H4 (cell line): ENCODE data around the gene PITX1. TPM values are rescaled to one million over a fixed set of nuclear protein-coding genes. Genes with fewer than 3 reads are reported as not detected.
"Not testable (repeated sequence)": the region's sequence is repeated elsewhere in the genome, so short reads cannot be mapped to it uniquely, and the experiment has no call there.

Experiments
- DNase-seq: peaks from one replicate; pipeline ENCODE4 v3.0.0-alpha.2; 2015; ENCODE audit warnings: low spot score
- total RNA-seq: library from RNA; depleted of rRNA; stranded (reverse); fragments of >200 nt; shearing (Covaris generic); gene quantifications from 2 replicates; pipeline ENCODE4 v1.2.3, GENCODE V29; 2014; rRNA removed

PITX1 gene
- 27.0 and 32.6 TPM in 2 replicates for total RNA-seq

DNA sequence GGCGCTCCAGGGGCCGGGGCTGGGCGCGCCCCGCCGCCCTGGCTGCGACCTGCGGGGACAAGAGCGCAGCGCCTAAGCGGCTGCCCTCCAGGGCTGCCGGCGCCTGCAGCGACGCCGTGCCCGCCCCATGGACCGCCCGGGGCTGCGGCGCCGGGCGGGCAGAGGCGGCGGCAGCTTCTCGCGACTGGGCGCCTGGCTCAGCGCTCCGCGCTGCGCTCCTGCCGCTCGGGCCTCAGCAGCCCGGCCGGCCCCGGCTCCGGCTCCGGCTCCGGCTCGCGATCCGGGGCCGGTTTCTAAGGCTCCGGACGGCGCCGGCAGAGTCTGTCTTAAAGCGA is at the start of gene PITX1:
PITX1 (minus strand) TSS at position 328 of the 335 bp plus-strand sequence. CDS start 347 bp downstream, outside the sequence.
- no peak for DNase-seq

DNA sequence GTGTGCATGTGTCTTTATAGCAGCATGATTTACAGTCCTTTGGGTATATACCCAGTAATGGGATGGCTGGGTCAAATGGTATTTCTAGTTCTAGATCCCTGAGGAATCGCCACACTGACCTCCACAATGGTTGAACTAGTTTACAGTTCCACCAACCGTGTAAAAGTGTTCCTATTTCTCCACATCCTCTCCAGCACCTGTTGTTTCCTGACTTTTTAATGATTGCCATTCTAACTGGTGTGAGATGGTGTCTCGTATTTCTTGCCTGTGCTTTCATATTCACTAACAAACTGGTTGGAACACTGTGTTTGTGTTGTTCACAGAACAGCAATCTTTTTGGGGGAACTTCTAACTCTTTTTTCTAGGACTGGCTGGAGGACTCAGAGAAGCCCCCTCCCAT is 49.3 kb upstream of the PITX1 start:
- not testable (repeated sequence) for DNase-seq

DNA sequence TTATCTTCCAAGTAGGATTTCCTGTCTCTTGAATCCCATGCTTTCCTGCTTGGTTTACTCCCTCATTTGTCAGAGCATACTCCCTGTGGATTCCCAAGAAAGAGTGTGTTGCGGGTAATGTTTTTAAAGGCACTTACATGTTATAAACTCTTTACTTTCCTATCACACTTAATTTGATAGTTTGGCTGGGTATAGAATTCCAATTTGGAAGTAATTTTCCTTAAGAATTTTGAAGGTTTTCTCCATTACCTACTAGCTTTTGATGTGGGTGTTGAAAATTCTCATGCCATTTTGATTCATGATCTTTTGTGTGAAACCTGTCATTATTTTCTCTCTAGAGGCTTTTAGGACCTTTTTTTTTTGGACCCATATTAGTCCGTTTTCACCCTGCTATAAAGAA is 47.2 kb upstream of the PITX1 start:
- DNase-seq, result no peak

DNA sequence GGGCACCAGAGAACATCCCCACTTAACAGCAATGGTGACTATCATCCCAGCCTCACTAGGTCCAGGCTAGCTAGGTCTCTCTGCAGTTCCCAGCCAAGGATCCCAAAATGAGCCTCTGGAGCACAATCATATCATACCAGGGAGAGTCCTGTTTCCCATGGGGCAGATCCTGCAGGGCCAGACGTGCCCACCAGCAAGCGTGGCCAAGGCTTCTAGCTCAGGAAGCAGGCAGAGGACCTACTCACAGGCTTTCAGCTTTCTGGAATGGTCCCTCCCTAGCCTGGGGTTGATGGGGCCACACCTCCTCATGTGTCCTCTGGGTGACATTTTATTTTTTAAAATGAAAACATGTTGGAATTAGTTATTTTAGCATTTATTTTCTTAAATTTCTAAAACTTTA is 45.7 kb upstream of the PITX1 start:
- no peak for DNase-seq

DNA sequence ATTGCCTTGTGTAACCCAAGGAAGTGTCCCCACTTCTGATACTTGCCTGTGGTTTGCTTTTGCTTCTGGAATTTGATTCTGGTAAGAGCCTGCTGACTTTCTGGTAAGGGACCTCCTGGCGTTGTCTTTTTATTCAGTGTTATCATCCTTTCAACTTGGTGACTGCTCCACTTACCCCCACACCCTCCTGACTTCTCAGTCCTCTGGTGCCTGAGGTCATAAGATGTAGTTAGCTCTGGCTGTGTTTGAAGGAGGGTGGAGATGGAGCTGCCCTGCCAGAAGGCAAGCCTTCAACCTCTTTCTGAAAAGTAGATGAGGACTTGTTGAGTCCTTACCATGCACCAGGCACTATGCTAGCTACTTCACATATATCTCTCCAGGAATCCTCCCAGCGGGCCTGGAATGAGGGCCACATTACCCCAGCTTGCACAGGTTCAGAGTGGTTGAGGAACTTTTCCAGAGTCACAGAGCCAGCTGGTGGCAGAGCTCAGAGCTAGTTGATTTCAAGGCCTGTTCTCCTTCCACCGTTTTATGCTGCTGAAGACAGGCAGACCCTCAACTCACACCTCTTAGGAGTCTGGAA is 45.2 kb upstream of the PITX1 start:
- DNase-seq, result no peak

DNA sequence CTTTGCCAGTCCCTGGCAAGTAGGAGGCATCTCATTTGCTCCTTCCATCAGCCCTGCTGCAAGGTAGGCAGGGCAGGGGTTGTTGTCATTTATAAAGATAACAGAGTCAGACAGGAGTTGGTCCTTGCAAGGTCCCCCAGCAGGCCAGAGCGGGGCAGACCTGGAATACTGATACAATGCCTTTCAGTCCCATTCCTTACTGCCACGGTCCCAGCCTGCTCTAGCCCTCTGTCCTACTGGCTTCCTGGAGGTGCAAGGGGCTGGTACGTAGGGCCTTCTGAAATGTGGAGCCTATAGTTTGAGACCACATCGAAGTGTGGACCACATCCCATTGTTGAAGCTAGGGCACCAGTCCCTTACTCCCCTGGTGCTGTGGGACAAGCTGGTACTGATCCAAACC is 42.8 kb upstream of the PITX1 start:
- DNase-seq, result no peak

DNA sequence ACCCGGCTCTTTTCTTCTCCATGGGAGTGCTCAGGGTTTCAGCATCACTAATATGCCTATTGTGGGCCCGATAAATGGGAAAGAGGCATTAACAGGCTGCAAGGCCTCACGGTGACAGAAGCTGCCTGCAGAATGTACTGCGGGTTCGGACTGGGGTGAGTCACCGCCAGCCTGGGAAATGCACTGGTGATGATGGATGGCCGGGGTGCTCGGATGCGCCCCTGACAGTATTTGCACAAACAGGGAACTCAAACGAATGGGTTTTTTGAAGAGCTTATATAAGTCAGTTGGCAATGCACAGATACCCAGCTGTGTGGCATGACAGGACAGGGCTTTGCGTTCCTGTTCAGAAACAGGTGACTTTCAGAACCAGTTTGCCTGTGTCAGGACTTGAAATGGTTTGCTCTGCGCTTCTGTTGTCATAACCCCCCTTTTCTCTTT is 42.0 kb upstream of the PITX1 start:
- no peak for DNase-seq

DNA sequence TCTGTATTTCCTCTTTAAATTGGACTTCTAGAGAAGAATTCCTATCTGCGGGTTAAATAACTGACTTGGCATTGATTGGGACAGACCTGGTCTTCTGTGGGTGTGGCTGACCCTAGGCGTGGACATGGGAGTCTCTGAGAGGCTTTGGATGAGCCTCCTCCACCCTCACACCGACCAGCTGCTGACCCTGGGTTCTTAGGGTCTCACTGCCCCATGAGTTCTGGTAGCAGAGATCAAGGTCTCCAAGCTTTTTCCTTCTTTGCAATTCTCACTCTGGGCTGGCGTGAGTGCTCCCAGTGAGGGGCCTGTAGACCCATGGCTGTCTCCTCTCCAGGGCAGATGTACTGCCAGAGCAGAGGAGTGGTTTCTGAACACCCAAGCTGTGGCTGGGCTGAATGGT is 41.6 kb upstream of the PITX1 start:
- DNase-seq, result no peak

DNA sequence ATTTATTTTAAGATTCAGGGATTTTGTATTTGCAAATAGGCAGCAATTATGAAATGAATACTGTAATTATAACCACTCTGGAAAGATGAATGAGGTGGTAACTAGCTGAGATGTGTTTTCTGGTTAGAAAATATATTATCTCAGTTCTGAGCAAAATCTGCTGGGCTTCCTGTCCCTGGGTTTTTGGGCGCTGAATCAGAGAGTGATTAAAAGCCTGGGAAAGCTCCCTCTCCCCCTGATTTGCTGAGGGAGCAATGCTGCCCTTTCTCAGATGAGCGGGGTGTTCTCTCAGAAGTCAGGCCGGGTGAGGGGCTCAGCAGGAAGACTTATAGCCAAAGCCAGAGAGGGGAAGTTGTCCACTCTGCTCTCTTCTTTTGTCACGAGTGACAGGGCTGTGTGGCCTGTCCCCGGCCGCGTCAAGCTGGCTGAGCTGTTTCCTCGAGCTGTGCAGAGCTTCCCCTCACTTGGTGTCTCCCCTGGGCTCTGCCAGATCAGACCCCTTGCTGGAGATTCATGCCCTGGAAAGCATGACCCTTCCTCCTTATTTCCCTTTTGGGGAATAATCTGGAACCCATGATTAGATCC is 39.8 kb upstream of the PITX1 start:
- no peak for DNase-seq

DNA sequence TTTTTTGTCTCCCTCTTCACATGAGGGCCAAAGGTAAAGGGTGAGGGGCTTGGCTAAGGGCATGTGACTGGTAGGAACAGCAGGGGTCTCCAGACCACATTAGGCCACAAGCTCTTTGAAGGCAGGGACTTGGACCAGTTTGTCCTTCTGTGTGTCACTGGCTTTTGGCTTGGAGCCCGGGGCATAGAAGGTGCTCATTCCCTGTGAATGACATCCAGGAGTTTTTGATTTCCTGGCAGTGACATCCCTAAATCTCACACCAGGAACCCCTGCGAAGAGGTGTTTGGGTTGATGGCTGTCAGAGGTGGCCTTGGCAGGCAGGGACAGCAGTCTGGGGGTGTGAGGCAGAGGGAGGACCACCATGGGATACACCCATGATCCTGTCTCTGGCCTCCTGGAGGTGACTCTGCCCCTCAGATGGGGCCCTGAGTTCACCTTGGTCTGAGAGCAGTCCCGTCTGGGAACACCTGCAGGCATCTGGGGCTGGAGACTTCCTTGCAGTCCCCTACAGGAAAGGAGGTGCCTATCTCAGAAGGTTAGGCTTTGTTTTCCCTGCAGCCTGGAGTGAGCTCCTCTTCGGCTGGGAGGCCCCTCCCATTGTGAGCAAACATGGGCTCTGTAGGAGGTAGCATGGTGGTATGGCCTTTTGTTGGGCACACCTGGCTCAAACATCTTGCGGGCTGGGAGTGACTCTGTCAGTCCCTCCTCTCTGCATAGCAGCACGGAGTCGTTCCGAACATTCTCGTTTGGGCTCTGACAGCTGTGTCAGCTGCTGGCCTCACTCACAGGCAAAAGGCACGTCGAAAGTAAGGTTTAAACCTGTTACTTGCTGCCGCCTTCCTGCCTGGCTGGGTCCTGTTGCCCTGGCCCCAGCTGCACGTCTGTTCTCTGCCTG is 38.6 kb upstream of the PITX1 start:
- no peak for DNase-seq

DNA sequence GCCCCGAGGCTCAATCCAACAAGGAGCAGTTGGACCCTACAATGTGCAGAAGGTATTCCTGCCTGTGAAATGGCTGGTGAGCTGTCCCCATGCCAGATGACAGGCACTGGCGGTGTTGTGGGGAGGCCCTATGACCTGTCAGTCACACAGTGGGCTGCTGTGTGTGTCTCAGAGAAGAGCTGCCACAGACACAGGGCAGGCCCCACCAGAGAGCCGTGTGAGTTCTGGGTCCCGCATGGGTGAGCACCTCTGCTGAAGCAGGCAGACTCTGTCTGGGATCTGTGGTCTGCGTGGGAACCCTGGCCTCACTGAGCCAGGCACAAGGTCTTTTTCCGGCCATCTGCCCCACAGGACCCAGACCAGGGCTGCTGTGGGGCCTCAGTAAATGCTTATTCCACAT is 37.3 kb upstream of the PITX1 start:
- no peak for DNase-seq

DNA sequence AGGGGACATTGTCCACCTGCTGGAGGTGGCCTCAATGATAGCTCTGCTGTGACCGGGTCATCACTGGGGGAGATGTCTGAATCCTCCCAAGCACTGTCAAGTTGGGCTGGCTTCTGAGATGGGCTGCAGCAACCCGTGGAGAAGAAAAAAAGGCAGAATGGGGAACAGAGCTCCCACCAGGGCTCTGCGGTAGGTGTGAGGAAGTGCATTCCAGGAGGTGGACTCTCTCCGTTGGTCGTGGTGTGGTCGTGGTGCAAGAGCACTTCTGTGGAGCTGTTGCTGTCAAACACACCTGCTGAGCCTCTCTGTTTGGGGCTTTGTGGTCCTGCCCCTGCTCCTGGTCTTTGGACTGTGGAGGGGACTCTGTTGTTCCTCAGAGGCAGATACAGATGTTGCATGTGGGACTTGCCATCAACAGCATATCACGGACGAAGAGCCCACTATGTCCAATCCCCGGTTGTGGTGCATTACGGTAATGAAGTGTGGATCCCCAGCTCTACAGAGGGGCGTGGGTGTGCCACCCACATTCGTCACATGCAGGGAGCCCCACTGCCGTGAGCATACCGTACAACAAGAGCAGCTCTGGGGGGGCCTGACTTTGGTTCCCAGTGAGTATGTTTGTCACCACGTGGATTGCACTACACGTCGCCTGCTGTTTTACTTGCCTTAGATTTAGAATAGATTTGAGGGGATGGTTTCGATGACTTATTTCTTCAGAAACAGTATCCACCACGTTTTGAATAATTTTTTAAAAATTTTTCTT is 36.0 kb upstream of the PITX1 start:
- no peak for DNase-seq

DNA sequence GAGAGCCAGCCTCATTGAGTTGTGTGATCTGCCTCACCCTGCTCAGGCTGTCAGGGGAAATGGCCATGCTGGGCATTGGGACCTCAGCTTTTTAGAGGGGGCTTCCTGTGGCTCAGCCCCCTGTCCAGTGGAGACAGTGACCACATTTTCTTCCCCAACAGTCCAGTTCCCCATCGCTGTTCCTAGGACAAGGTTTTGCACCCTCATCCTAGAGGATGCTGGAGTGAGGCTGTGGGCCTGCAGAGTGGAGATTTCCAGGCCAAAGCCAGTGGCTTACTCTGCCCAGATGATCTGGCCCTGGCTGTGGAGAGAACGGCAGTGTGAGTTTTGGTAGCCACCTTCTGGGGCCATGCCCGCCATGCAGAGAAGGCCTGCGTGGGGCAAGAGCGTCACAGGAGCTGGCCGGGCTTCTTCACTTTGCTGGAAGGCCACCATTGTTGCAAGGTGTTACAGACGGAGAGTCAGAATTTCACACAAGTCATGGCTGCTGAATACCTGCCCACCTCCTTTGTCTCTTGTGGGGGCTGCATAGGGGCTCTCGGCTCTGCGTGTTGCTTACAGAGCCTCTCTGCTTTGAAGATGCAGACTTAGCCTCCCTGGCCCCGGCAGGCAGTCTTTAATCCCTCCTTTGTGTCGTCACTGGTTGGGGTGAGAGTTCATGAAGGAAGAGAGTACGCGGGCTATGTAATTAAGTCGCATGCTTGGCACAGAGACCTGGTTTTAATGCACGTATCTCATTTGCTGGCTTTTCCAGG is 35.2 kb upstream of the PITX1 start:
- no peak for DNase-seq

DNA sequence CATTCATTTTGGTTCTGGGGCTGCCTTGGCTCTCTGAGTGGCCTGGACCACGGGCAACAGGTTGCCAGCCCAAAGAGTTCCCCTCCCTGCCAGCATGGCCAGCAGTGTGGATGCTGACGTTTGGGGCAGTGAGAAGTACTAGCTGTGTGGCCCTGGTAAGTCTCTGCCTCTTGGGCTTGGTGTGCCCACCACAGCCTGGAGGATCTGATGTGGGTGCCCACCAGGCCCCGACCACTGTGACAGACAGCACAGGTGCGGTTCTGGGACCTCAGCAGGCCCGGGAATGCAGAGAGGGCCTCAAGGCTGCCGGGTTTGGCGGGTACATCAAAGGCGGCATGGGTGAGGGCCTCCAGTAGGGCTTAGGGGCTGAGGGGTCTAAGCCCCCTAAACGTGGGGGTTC is 33.6 kb upstream of the PITX1 start:
- DNase-seq, result no peak

DNA sequence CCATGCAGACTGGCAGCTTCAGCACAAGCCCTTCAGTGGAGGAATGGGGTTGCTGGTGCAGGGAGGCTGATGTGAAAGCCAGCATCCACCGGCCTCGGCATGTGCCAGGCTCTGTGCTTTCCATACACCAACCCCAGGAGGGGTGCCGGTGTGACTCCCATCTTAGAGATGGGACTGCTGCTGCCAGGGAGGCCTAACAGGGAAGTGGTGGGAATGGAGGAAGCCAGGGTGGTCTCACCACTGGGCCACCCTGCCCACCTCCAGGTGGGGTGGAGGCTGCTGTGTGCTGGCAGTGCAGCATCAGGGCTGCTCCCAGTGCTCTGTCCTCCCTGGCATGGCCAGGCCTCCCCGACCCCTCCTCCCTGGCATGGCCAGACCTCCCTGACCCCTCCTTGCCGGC is 32.8 kb upstream of the PITX1 start:
- no peak for DNase-seq

DNA sequence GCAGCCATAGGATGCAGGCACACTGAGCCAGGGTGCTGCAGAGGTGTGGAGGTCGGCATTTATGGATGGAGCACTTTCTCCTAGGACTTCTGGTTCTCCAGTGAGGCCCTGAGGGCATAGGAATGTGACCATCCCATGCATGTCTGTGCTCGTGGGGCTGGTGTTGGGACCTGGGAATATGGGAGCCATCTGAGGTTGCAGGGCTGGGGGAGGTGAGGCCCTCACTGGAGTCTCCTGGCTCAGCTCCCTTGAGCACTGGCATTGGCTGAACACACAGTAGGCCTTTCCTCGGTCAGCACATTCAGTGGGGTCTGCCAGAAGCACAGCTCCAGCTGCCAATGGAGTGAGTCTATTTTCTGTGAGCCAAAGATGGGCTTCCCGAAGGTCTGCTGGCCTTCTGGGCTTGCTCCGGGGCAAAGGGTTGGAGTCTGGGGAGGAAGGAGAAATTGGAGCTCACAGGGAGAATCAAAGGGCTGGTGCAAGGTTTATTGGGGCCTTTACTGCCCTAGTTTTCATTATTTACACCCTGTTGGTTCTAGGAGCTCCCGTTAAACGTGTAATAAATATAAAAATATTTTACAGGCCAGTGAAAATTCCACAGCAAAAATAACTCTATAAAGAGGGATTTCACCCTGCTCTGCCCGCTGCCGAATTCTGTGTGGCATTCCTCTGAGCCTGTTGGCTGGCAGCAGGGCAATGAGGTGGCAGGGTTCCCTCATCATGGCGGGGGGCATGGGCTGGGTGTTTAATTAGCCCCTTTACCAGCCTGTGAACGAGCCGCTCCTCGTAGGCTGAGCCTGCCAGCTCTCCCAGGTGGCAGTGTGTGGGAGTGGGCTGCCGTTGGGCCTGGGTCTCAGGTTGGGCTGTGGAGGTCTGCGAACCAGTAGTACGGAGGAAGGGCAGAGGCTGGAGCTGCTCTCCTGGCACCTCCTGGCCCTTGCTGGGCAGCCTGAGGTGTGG is 31.6 kb upstream of the PITX1 start:
- no peak for DNase-seq

DNA sequence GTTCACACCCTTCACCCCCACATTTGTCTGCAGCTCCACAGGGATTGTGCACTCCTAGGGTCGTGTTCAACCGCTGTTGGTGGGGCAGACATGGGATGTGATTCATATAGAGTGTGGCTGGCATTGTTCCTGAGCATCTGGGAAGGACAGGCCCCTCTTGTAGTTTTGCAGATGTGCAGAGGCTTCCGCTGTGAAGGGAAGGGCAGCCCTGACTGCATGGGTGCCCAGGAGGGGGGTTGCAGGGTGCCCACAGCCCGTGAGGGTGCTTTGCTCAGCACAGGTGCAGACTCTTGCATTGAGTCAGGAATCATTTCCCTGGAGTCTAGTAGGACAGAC is 30.2 kb upstream of the PITX1 start:
- no peak for DNase-seq

DNA sequence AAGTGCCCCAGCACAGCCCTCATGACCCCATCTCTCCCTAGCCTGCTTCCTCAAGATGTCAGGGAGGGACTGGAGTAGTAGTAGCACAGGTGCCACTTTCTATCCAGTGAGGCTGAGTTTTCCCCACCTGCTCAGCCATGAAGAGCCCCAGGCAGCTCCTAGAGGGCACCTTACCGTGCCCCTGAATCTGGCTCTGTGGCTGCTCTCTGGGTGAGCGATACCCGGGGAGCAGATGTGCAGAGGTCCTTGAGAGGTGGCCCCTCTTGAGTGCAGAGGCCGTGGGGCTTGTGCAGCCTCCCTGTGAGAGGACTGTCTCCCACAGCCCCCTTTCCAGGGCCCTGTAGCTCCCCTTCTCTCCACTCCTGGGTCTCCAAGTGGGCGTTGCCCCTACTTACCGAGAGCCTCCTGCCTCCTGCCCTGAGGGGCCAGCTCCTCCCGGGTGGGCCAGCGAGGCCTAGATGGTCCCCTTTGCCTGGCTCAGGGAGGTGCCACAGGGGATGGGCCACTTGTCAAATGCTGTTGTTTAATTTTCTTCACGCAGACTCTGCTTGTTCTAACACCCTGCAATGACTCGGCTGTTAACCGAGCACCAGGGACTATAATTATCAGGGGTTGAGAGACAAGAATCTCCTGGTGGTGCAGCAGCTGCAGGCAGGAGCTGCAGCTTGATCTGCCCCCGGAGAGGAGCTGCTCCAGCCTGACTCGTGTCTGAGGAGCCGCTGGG is 29.6 kb upstream of the PITX1 start:
- DNase-seq, result no peak

DNA sequence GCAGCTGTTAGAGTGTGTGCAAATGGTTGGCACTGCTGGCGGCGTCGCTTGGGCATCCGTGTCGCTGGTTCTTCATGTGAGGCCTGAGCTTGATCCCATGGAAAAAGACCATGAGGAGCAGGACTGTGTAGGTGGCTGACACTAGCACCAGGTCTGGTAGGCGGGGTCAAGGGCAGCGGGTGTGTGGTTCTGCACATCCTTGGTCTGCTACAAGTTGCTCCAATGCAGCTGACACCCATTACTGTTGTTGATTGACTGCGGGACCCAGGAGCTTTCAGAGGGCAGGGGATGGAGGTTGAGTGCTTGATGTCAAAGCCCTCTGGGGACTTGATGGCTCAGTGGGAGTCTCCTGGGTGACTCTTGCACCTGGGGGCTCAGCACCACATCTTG is 29.0 kb upstream of the PITX1 start:
- DNase-seq, result no peak
